GM19025 (cell line): Measurements from ENCODE around the gene ZNF624.

Experiments
- ATAC-seq: cut with Tn5 transposase; IDR thresholded peaks from one replicate; pipeline ENCODE4 v1.9.1; 2021; ENCODE audit warnings: mild to moderate bottlenecking, low read depth, moderate library complexity; ENCODE audit not compliant: unreplicated experiment

ZNF624 gene

GRCh38 chr17:16599537-16599936 lies 54.1 kb downstream of the ZNF624 start:
- ATAC-seq = no peak

GRCh38 chr17:16593356-16594102 lies 60.1 kb downstream of the ZNF624 start:
- no peak for ATAC-seq

DNA sequence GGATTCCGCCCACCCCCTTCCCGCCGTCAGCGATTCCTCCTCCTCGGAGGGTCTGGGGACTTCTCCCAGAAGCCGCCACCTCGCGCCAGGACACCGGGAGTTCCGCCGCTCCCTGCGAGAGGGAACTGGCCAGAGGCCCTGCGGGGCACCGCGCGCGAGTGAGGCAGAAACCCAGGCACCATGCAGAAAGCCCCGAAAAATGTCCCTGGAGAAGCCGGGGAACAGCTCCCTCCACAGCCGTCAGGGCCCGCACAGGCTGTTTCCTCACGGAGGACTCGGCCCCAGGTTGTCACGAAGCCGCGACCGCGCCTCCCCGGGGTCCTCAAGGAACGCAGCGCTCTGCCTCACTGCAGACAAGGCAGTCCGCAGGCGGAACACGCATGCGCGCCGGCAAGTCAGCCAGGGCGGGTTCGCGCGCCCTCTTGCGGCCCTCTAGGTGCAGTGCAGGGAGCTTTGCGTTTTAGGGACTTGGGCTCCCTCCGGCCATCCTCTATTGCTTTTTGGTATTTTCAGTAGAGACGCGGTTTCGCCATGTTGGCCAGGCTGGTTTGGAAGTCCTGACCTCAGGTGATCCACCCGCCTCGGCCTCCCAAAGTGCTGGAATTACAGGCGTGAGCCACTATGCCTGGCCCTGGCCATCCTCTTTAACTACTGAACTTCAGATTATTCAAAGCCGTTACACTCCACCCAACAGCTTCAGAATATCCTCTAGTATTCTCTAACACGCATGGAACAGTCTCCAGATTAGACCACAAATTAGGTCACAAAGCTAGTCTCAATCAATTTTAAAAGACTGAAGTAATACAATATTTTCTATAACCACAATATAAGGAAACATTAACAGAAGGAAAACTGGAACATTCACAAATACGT lies 64.3 kb downstream of the ZNF624 start:
- peak; percentile 73 for ATAC-seq

GRCh38 chr17:16585796-16586195 lies 67.9 kb downstream of the ZNF624 start:
- ATAC-seq = no peak

GRCh38 chr17:16584273-16584995 lies 69.2 kb downstream of the ZNF624 start:
- no peak for ATAC-seq

DNA sequence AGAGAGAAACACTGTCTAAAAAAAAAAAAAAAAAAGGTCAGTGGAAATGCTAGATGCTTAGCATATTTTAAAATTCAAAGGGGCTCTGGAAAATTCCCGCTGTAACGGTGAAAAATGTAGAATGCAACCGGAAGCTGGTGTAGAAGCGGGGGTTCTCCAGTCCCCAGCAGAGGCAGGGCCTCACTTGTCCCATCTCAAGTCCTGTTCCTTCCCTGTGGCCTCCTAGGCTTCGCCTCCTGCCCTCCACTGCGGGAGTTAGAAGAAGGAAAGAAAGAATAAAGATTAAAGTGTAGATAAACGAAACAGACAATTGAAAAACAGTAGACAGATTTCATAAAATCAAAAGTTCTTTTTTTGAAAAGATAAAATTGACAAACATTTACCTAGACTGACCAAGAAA lies 69.9 kb downstream of the ZNF624 start:
- ATAC-seq = no peak

DNA sequence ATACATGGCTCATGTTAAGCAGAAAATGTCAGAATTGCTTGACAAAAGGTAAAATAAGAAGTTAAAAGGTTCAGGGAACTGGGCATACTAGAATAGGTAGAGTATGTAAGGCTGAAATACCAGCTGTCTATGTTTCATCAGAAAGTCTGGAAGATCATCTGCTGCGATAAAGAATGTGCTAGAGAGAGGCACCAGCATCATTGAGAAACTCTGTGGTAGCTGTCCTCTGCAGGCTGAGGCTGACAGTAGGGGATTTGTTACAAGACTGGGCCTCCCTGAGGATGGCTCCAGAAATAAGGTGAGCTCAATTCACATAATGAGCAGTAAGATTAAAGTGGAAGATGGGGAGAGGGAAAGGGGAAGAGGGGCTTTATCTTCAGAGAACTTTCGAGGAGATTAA lies 80.2 kb downstream of the ZNF624 start:
- no peak for ATAC-seq
